ENCODE measurements around the gene SERAC1. TPM values are rescaled to one million over a fixed set of nuclear protein-coding genes. Genes with fewer than 3 reads are reported as not detected.

Gene SERAC1
- total RNA-seq, 2 donors from 2014 or later = 3.6 to 7.1 TPM

DNA sequence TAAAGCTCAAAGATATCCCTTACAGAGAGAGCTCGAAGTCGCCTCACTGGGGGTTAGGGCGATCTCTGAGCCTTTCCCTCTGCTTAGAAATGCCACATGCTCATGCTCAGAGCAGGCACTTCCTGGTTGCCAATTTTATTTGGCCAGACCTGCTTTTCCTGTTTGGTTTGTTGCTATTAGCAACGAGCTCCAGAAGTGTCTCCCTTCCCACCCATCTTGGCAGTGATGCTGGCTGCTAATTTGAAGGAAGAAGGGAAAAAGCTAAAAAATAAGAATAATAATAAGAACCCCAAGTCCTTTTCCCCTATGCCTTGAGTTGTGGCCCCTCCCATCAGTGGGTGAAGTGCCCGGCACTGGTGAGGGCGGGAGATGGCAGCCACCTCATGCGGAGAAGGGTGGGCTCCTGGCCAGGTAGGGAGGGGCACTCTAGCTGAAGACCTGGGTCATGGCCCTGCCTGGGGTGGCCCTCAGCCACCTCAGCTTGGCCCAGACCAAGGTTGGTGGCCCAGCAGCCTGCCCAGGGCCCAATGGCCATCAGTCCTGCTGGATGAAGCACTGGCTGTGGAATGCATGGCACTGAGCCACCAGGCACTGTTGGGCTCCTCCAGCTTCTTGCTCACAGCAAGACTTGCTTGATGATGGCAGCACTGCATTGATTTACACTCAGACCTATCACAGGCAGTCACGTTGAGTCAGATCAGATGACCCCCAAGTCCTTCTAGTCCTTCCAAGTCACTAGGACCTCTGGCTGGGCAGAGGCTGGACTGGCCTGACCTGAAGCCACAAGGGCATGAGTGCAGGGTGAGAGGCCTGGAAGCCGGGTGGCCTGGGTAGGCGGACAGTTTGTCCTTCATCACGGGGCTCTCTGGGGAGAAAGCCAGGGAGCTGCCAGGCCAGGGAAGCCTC, 107.4 kb downstream of the SERAC1 start:
- DNase-seq (ENCODE audit: low spot score in 2 of 2) = no peak
- Mint-ChIP-seq H3K27ac (no peak overlapping the region), H3K36me3 (no peaks in the 10 kb centered on the region), H3K9me3 (no peaks in the 10 kb centered on the region)
- ATAC-seq = no peak

Other genes starting within 250 kb of the SERAC1 start
- 10 to 100 TPM; 31.6 to 51.7 TPM for gene SYNJ2, start 186.4 kb downstream of the SERAC1 start, total RNA-seq
- 10 to 100 TPM; 11.8 to 24.2 TPM for gene GTF2H5, start 88 bp upstream of the SERAC1 start, total RNA-seq
- 10 to 100 TPM; 20.5 to 27.4 TPM for gene TULP4, start 144.2 kb upstream of the SERAC1 start, total RNA-seq

Measured in activated naive CD4-positive, alpha-beta T cell treated with anti-CD3 and anti-CD28 coated beads, Interleukin-2, amount 50 U/mL, for 72 hours (primary cell).